Measurements from ENCODE around the gene ANTXR2.

Gene ANTXR2

GRCh38 chr4:80115368-80116181, 42.5 kb upstream of the ANTXR2 start:
- Histone ChIP-seq H3K27ac (ENCODE audit: low read depth, low read length, poor library complexity, severe bottlenecking) (no peak overlapping the region), H3K9me3 (ENCODE audit: low read length) (no peaks in the 10 kb centered on the region), H3K4me1 (ENCODE audit: insufficient read depth, low read length, severe bottlenecking) (no peaks in the 10 kb centered on the region), H3K36me3 (ENCODE audit: insufficient read depth, low read length) (no peaks in the 10 kb centered on the region), H3F3A (ENCODE audit: insufficient read depth, low read length) (no peaks in the 10 kb centered on the region), H3K79me2 (ENCODE audit: insufficient read depth, low read length) (no peaks in the 10 kb centered on the region), H3K27me3 (ENCODE audit: insufficient read depth, low read length) (no peaks in the 10 kb centered on the region), H3K9ac (ENCODE audit: low read length) (no peak overlapping the region), H3K4me2 (ENCODE audit: low read length) (no peak overlapping the region), H2AFZ (ENCODE audit: low read length) (no peak overlapping the region), H3K4me3 (ENCODE audit: low read depth, low read length, poor library complexity, severe bottlenecking) (no peak overlapping the region), H3K9me2 (ENCODE audit: low read depth, low read length) (no peaks in the 10 kb centered on the region), H4K20me1 (ENCODE audit: insufficient read depth, low read length) (no peaks in the 10 kb centered on the region)
- TF ChIP-seq, protein P1, sequence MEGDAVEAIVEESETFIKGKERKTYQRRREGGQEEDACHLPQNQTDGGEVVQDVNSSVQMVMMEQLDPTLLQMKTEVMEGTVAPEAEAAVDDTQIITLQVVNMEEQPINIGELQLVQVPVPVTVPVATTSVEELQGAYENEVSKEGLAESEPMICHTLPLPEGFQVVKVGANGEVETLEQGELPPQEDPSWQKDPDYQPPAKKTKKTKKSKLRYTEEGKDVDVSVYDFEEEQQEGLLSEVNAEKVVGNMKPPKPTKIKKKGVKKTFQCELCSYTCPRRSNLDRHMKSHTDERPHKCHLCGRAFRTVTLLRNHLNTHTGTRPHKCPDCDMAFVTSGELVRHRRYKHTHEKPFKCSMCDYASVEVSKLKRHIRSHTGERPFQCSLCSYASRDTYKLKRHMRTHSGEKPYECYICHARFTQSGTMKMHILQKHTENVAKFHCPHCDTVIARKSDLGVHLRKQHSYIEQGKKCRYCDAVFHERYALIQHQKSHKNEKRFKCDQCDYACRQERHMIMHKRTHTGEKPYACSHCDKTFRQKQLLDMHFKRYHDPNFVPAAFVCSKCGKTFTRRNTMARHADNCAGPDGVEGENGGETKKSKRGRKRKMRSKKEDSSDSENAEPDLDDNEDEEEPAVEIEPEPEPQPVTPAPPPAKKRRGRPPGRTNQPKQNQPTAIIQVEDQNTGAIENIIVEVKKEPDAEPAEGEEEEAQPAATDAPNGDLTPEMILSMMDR (IDR thresholded peaks at IDR 0.05; ENCODE audit: low read length) = no peak
- TF ChIP-seq EZH2 (IDR thresholded peaks at IDR 0.05; ENCODE audit: borderline replicate concordance, low read length) = no peak

GRCh38 chr4:80114732-80115265, 41.8 kb upstream of the ANTXR2 start:
- Histone ChIP-seq H3K9me2 (ENCODE audit: low read depth, low read length) (no peaks in the 10 kb centered on the region), H3K9ac (ENCODE audit: low read length) (no peak overlapping the region), H3K36me3 (ENCODE audit: insufficient read depth, low read length) (no peaks in the 10 kb centered on the region), H3K4me2 (ENCODE audit: low read length) (no peak overlapping the region), H3K27me3 (ENCODE audit: insufficient read depth, low read length) (no peaks in the 10 kb centered on the region), H2AFZ (ENCODE audit: low read length) (no peak overlapping the region), H3K4me1 (ENCODE audit: insufficient read depth, low read length, severe bottlenecking) (no peaks in the 10 kb centered on the region), H4K20me1 (ENCODE audit: insufficient read depth, low read length) (no peaks in the 10 kb centered on the region), H3K4me3 (ENCODE audit: low read depth, low read length, poor library complexity, severe bottlenecking) (no peak overlapping the region), H3K27ac (ENCODE audit: low read depth, low read length, poor library complexity, severe bottlenecking) (no peak overlapping the region), H3K9me3 (ENCODE audit: low read length) (no peaks in the 10 kb centered on the region), H3F3A (ENCODE audit: insufficient read depth, low read length) (no peaks in the 10 kb centered on the region), H3K79me2 (ENCODE audit: insufficient read depth, low read length) (no peaks in the 10 kb centered on the region)
- TF ChIP-seq, protein P1 (IDR thresholded peaks at IDR 0.05; ENCODE audit: low read length) = no peak
- TF ChIP-seq EZH2 (IDR thresholded peaks at IDR 0.05; ENCODE audit: borderline replicate concordance, low read length) = no peak

- Histone ChIP-seq H3K36me3 (ENCODE audit: insufficient read depth, low read length) (no peaks in the 10 kb centered on the region), H2AFZ (ENCODE audit: low read length) (no peak overlapping the region), H3K4me2 (ENCODE audit: low read length) (no peak overlapping the region), H4K20me1 (ENCODE audit: insufficient read depth, low read length) (no peaks in the 10 kb centered on the region), H3K4me3 (ENCODE audit: low read depth, low read length, poor library complexity, severe bottlenecking) (no peak overlapping the region), H3K4me1 (ENCODE audit: insufficient read depth, low read length, severe bottlenecking) (no peaks in the 10 kb centered on the region), H3K9ac (ENCODE audit: low read length) (no peak overlapping the region), H3F3A (ENCODE audit: insufficient read depth, low read length) (no peaks in the 10 kb centered on the region), H3K27me3 (ENCODE audit: insufficient read depth, low read length) (no peaks in the 10 kb centered on the region), H3K9me2 (ENCODE audit: low read depth, low read length) (no peaks in the 10 kb centered on the region), H3K79me2 (ENCODE audit: insufficient read depth, low read length) (no peaks in the 10 kb centered on the region), H3K9me3 (ENCODE audit: low read length) (no peaks in the 10 kb centered on the region), H3K27ac (ENCODE audit: low read depth, low read length, poor library complexity, severe bottlenecking) (no peak overlapping the region)
- TF ChIP-seq EZH2 (IDR thresholded peaks at IDR 0.05; ENCODE audit: borderline replicate concordance, low read length) = no peak
- TF ChIP-seq, protein P1 (IDR thresholded peaks at IDR 0.05; ENCODE audit: low read length) = no peak
These were observed 40.6 kb upstream of the ANTXR2 start for GRCh38 chr4:80113615-80114014.
